Neural cell (in vitro differentiated cells): ENCODE results near the gene LTA4H.

ENCODE experiments used
- EP300 ChIP-seq: fragments of 450-650 bp; conservative IDR thresholded peaks from 2 replicates; pipeline ENCODE4 v1.6.1; 2014; ENCODE audit warnings: antibody characterized with exemption, mild to moderate bottlenecking, moderate library complexity; ENCODE audit not compliant: poor library complexity, severe bottlenecking
- EZH2 ChIP-seq: fragments of 200-600, 300-800 bp; shearing (Covaris generic), sonication (generic); IDR thresholded peaks from 2 replicates; pipeline ENCODE4 v1.6.1; 2014; ENCODE audit warnings: antibody characterized with exemption, low read length, borderline replicate concordance, mild to moderate bottlenecking; ENCODE audit not compliant: insufficient read depth, poor library complexity, severe bottlenecking
- TAF1 ChIP-seq: IDR thresholded peaks from 2 replicates; pipeline ENCODE4 v1.6.1; 2012; ENCODE audit warnings: low read depth
- TF ChIP-seq, protein P1 (sequence below): fragments of 450-650 bp; IDR thresholded peaks from 2 replicates; pipeline ENCODE4 v1.5.1; 2014; ENCODE audit warnings: antibody characterized with exemption, mild to moderate bottlenecking, moderate library complexity; ENCODE audit not compliant: poor library complexity, severe bottlenecking

DNA sequence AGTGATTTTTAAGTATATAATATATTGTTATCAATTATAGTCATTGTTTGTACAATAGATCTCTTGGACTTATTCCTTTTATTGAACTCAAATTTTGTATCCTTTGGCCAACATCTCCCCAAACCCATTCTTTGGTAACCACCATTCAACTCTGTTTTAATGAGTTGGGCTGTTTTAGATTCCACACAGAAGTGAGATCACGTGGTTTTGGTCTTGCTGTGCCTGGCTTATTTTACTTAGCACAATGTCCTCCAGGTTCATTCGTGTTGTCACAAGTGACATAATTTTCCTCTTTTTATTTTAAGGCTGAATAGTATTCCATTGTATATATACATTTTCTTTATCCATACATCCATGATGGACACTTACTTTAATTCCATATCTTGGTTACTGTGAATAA lies 40.2 kb upstream of the LTA4H start:
- TF ChIP-seq, protein P1, sequence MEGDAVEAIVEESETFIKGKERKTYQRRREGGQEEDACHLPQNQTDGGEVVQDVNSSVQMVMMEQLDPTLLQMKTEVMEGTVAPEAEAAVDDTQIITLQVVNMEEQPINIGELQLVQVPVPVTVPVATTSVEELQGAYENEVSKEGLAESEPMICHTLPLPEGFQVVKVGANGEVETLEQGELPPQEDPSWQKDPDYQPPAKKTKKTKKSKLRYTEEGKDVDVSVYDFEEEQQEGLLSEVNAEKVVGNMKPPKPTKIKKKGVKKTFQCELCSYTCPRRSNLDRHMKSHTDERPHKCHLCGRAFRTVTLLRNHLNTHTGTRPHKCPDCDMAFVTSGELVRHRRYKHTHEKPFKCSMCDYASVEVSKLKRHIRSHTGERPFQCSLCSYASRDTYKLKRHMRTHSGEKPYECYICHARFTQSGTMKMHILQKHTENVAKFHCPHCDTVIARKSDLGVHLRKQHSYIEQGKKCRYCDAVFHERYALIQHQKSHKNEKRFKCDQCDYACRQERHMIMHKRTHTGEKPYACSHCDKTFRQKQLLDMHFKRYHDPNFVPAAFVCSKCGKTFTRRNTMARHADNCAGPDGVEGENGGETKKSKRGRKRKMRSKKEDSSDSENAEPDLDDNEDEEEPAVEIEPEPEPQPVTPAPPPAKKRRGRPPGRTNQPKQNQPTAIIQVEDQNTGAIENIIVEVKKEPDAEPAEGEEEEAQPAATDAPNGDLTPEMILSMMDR = no peak
- TF ChIP-seq EZH2 = no peak
- no peak for TF ChIP-seq TAF1
- TF ChIP-seq EP300 = no peak
